ENCODE results near the gene ACTRT2.

Gene ACTRT2

GRCh38 chr1:3021233-3021671 lies at the start of gene ACTRT2:
ACTRT2 (plus strand) TSS chr1:3021467; CDS start chr1:3021687, 220 bp downstream.
- DNase-seq, result no peak

DNA sequence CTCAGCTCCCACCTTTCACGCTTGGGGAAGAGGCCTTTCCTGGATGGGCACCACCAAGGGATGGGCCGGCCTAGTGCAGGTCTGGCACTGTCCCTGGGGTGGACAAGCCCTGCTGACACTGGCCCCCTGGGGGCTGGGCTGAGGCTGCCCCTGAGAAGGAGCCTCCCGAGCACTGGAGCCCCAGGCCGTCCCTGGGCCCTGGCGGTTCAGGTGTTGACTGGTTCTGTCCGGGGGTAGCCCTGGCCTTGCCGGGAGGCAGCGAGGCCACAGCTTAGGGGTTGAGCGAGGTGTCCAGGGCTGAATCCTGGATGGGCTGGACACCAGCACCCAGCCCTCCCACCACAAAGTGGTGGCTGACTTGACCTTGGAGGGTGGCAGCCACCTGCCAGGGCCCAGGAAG lies 49.7 kb upstream of the ACTRT2 start:
- no peak for DNase-seq

- DNase-seq, result no peak
These were observed 49.0 kb upstream of the ACTRT2 start for GRCh38 chr1:2972011-2972878.

DNA sequence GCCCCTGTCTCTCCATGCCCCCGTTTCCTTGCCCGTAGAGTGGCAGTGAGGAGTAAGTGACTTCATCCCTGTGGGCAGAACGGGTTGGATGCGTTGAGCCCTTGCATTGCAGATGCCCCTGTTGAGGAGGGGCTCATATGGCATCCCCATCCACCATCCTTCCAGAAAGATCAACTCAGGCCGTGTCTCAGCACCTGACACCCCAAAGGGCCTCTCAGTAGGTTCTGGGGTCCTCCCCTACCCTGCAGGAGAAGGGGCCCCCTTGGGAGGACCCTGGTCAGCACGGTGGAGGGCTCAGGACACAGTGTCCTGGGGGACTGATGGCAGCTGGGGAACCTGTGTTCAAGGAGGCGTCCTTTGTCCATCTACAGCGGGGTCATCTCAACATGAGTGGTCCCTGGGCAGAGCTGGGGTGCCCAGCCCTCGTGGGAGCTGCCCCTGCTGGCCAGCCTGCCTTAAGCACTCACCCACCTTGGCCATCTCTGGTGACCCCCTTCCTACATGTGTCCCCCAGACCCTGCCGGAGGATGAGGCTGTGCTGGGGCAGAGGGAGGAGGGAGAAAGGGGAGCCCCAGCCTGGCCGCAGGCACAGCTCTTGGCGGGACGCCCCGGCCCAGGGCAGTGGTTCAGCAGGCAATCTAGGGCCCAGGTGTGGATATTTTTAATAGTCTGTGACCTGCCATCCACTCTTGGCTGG lies 48.2 kb upstream of the ACTRT2 start:
- no peak for DNase-seq

- no peak for DNase-seq
These were observed 47.4 kb upstream of the ACTRT2 start for GRCh38 chr1:2973601-2974593.

GRCh38 chr1:2974701-2975301 lies 46.5 kb upstream of the ACTRT2 start:
- DNase-seq, result no peak

DNA sequence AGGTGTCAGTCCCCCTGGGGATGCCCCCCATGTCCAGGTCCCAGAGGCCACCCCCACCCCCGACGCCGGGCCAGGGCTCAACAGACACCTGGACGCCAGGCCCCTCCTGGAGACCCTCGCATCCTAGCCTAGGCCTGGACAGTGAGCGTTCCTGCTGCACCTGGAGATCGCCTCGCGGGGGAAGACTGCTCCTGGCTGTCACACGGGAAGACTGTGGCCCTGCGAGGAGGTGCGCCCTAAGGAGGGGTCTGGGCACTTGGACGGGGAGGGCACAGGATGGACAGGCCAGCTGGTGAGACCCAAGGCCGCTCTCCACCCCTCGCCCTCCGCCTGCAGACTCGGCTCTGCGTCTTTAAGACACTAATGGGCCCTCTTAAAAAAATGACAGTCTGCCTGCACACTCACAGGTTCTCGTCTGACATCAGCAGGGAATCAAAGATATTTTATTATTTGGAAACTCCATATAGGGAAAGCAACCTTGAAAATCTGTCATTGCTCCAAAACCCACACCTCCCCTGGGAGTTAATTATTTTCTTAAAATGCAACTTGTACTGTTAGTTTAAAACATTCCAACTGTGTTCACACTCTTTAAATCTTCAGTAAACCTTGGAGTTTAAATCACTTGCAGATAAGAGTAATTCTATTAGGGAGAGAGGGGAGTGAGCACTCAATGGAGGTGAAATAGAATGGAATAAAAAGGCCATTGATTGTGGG lies 45.6 kb upstream of the ACTRT2 start:
- DNase-seq, result no peak

DNA sequence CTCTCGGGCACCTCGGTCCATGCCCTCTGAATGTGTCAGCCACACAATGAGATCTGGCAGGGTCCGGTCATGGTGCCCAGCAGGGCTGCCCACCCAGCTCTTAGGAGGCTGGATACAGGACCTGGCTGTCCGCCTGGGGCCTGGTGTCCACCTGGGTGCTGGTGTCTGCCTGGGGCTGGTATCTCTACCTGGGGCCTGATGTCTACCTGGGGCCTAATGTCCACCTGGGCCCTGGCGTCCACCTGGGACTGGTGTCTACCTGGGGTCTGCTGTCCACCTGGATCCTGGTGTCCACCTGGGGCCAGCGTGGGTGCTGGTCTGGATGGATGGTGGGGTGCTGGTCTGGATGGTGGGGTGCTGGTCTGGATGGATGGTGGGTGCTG lies 45.1 kb upstream of the ACTRT2 start:
- DNase-seq, result no peak

DNA sequence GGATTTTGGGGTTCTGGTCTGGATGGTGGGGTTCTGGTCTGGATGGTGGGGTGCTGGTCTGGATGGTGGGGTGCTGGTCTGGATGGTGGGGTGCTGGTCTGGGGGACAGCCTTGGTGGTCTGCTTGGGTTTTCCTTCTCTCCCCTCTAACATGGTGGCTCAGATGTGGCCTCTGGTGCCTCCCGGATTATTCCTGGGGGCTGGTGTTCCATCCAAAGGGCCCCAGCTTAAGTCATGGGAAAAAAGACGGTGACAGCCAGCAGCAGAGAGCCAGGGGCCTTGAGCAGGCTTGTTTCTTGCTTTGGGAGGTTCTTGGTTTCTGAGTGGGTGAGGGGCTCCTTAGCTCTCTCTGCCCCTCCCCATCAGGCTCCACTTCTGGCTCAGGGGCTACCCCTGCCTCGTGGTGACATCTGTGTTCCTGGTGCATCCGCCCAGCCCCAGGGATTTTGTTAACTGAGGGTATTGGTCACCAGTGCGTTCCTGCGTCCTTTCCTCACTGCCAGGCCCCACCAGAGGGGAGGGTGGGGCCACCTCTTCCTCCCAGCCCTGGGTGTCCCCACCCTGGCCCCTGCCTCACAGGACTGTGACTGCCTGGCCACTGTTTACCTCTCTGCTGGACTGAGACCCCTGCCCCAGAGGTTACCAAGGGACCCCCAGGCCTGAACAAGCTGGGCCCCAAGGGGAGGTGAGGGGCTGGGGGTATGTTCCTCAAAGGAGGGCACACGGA lies 43.2 kb upstream of the ACTRT2 start:
- no peak for DNase-seq

- no peak for DNase-seq
These were observed 42.5 kb upstream of the ACTRT2 start for GRCh38 chr1:2978691-2979190.

DNA sequence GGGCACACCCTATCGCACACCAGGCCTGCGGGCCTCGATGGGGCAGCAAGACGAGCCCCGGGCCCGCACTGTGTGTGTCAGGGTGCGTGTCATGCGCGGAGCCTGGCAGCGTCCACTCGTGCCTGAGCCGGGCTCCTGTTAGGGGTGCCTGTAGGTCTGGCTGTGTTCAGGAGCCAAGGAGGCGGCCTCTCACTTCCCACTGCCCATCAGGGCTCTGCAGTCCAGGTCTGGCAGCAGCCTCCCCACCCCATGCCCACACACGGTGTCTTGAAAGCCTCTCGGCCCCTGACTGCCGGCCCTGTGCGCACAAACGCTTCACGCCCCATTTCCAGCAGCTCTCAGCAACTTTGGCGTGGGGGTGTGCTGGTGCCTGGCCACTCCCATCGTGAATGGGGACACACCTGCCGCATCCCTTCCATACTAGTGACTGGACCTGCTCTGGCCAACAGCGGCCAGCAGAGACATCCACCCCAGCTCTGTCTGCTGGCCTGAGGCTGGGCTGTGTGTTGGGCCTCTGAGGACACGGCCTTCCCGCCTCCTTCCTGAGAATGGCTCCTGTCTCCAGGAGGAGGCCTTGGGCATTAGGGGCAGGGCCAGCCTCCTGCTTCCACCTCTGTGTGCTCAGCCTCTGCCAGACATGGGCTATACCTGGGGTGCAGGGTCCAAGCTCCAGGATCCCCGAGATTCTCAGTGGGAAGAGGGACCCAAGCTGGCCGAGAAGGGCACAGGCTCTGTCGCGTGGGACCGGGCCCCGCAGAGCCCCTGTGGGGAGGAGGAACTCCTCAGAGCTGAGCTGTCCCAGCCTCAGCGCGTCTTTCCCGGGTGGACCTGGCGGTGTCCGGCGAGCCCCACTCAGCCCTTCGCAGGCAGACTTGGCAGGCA lies 41.8 kb upstream of the ACTRT2 start:
- DNase-seq, result no peak

DNA sequence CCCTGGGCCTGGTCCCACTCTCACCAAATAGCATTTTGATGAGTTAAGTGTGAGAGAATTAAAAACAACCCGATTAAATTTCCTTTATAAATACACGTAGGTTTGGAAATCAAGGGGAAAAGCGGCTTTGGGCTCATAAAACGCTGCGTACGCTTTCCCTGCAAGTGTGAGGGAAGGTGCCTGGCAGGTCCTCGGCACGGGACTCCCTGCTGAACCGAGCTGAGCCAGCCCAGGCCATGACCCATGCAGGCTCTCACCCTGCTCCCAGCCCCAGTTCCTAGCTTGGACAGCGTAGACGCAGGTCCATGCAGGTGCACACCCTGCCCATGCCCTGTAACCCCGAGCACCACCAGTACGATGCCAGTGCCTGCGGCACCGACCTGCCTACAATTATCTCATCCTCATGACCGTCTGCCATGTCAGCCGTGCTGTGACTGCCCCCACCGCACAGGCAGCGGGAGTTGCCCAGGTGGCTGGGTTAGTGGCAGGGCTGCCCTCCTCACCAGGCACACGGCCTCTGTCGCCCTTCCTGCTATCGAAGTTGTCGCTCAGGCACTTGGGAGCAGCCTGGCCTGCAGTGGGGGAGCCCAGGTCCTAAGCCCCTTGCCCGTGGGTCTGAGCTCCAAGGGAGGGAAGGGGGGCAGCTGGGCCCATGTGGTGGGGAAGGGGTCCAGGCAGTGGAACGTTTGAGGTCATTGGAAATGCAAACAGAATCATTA lies 41.0 kb upstream of the ACTRT2 start:
- DNase-seq, result no peak

GRCh38 chr1:2980849-2981248 lies 40.4 kb upstream of the ACTRT2 start:
- no peak for DNase-seq

- no peak for DNase-seq
These were observed 39.9 kb upstream of the ACTRT2 start for GRCh38 chr1:2981388-2981787.

DNA sequence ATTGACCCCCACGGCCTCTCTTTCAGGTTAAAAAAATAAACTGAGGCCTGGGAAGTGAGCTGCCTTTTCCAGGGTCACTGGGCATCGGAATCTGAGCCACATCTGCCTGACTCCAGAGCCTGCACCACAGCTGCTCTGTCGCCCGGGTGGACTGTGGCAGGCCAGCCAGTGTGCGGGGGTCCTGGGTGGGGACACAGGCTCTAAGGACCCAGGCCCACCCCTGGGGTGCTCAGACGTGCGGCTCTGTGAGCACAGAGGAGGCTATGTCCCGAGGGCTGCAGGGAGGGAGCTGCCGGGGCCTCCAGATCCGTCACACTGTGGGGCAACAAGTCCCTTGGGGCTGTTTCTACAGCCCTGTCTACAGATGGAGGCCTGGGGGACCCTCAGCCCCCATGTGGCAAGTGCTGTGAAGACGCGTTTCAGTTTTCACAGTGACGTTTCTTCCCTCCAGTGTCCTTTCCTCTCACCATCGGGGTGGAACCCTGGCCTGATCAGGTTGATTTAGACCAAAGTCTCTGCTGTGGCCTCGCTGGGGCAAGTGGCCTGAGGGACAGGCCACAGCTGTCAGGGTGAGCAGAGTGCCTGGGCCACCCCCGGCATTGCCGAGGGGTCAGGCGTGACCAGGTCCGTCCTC lies 39.2 kb upstream of the ACTRT2 start:
- DNase-seq, result no peak

DNA sequence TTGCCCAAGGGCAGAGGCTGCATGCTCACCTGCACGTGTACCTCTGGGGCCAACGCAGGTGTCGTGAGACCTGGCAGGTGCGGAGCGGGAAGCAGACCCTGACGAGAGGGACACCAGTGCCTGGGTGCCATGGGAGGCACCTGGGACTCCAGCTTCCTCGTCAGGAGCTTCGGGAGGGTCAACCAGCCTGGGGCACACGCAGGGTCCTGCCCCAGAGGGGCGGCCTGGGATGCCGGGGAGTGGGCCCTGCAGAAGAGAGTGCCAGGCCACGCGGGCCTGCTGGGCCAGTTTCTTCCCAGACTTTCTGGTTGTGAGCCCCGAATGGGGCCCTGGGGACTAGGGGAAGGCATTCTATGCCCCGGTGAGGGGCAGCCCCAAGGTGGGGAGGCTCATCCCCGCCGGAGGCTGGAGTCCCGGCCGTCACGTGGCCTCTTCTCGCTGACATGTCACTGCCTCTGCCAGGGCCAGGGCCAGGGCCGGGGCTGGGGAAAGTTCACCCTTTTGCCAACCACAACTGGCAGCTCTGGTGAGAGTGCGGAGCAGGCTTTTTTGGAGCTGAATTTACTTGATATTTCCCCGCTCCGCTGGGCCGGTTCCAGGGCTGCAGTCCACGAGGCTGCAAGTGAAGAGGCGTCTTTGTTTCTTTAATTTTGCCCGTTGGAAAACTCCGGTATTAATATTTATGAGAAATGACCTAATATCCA lies 38.5 kb upstream of the ACTRT2 start:
- DNase-seq, result no peak

- DNase-seq, result no peak
These were observed 38.0 kb upstream of the ACTRT2 start for GRCh38 chr1:2983319-2983705.
